HG03469 (cell line): ENCODE results near the gene P2RY8.
"Not testable (repeated sequence)": the region's sequence is repeated elsewhere in the genome, so short reads cannot be mapped to it uniquely, and the experiment has no call there.

Source experiments
- ATAC-seq: cut with Tn5 transposase; IDR thresholded peaks from one replicate; pipeline ENCODE4 v1.9.1; 2021; ENCODE audit warnings: mild to moderate bottlenecking, moderate library complexity, moderate number of reproducible peaks; ENCODE audit not compliant: unreplicated experiment

The P2RY8 gene

DNA sequence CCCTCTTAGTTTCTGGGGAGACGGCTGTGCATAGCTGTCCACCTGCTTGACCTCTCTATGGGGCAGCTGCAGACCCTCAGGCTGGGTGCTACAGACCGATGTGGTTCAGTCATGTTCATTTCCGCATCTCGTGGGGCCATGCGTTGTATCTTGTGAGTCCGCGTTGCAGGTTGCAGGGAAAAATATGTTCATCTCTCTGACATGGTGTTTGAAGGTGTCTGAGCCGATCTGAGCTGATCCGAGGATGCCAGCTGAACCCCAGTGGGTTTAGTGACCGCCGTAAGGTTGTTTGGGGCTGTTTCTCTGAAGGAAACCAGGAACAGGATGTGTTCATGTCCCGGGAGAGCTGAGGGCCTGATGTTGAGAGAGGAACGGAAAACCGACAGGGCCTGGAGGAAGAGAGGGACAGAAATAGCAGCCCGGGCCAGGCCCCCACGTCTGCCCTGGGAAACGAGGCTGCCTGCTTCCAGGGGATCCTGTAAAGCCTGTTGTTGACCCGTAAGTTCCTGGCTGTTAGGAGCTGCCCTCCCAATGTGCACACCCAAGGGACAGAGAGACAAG, 9.8 kb upstream of the P2RY8 start:
- ATAC-seq: no peak

- ATAC-seq: no peak
These were observed 8.9 kb upstream of the P2RY8 start for GRCh38 chrX:1545776-1546408.

GRCh38 chrX:1542994-1543725, 6.2 kb upstream of the P2RY8 start:
- no peak for ATAC-seq

DNA sequence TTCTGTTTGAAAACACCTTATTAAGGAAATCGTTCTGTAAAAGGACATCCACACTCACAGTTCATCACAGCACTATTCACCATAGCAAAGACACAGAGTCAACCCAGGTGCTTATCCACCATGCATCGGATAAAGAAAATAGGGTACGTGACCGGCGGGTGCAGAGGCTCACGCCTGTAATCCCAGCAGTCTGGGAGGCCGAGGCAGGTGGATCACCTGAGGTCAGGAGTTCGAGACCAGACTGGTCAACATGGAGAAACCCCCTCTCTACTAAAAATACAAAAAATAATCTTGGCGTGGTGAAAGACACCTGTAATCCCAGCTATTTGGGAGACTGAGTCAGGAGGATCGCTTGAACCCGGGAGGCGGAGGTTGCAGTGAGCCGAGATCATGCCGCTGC, 2.2 kb upstream of the P2RY8 start:
- ATAC-seq: not testable (repeated sequence)

DNA sequence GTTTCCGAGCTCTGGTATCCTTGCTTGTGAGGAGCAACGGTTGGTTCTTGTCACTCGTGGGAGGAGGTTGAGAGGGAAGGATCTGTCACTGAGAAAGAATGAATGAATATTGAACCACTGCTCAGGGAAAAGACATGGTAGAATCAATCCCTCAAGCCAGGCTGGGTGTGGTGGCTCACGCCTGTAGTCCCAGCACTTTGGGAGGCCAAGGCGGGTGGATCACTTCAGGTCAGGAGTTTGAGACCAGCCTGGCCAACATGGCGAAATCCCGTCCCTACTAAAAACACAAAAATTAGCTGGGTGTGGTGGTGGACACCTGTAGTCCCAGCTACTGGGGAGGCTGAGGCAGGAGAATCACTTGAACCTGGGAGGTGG, 718 bp upstream of the P2RY8 start:
- not testable (repeated sequence) for ATAC-seq

DNA sequence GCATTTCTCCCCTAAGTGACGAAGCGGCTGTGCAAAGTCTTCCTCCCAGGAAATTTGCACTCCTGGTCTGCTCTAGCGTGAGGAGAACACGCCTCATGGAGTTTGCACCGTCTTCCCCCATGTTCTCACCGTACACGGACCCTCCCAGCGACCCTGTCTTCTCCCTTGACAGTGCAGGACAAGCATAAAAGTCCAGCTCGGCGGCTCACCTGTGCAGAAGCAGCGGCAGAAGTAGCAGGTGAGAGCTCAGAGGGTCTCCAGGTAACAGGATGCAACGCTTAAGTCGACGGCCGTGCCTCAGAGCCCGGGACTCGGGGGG, 314 bp downstream of the P2RY8 start:
- no peak for ATAC-seq

DNA sequence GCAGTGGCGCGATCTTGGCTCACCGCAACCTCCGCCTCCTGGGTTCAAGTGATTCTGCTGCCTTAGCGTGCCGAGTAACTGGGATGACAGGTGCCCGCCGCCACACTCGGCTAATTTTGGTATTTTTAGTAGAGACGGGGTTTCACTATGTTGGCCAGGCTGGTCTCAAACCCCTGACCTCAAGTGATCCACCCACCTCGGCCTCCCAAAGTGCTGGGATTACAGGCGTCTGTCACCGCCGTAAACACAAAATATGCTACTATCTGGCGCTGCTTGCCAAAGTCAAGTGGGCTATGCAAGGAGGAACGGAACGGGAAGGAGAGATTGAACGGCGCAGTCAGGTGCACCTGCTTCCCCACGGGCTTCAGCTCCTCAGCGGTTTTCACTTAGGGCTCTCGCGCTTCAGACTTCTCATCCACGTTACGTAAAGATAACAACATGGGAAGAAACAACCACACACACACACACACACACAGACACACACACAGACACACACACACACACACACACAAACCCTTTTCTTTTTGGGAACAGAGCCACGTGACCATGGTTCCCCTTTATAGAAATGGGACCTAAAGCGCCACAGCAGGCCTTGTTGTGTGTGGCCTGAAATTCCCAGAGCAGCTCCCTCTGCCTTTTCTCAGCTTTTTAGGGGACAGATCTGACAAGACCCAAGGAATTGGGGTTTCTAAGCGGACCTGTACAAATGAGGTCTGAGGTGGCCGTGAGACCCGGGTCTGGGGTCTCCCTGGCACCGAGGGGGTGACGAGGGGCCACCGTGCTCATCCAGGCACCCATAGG, 1.5 kb downstream of the P2RY8 start:
- ATAC-seq: no peak

DNA sequence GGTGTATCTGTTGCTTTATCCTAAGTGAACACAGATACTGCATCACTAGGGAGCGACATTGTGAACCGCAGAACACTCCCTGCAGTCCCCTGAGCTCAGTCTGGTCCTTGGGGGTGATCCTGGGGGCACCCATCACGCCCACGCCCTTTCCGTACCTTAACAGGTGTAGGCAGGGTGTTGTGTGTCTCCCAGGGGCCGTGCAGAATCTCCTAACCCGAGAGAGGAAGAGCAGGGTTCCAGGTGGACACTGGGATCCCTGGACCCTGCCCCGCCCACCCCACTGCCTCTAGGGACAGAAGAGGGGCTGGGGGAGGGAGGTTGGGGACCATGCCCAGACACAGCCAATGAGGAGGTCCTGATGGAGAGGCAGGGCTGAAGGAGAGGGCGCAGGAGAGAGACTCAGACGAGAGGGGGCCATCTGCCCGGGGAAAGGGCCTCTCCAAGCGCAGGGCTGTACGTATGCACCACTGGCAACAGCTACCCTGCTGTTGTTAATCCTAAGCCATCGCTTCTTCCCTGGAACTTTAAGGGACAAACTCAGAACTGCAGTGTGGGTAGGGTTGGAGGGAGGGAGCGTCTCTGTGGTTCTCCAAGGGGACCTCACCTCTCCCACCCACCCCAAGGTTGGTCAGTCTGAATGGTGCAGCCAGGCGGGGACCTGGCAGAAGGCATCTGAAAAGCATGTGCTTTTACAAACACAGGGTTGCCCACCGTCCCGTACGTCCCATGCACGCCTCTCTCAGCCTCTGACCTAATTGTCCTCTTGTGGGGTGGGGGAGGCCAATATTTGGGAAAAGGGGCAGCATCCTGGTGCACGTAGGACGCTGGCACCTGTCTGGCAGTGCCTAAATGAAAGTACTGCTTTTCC, 2.5 kb downstream of the P2RY8 start:
- no peak for ATAC-seq

- no peak for ATAC-seq
These were observed 3.9 kb downstream of the P2RY8 start for GRCh38 chrX:1533058-1533457.

GRCh38 chrX:1531096-1531890, 5.7 kb downstream of the P2RY8 start:
- ATAC-seq: no peak

DNA sequence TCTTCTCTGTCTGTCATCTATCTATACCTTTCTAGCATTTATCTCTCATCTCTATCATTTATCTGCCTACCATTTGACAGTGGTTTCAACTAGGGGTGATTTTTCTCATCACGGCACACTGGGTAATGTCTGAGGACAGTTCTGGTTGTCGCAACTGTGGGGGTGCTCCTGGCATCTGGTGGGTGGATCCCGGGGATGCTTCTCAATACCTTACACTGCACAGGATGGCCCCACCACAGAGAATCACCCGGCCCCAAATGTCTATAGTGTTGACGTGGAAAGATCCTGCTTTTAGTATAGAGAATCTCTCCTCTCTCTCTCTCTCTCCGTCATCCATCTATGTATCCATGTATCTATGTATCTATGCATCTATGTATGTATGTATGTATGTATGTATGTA, 7.2 kb downstream of the P2RY8 start:
- no peak for ATAC-seq

GRCh38 chrX:1529328-1529727, 7.7 kb downstream of the P2RY8 start:
- ATAC-seq: no peak

- ATAC-seq: no peak
These were observed 8.1 kb downstream of the P2RY8 start for GRCh38 chrX:1528884-1529203.

GRCh38 chrX:1528186-1528883, 8.7 kb downstream of the P2RY8 start:
- no peak for ATAC-seq

GRCh38 chrX:1527457-1527856, 9.5 kb downstream of the P2RY8 start:
- no peak for ATAC-seq

- ATAC-seq: no peak
These were observed 10.4 kb downstream of the P2RY8 start for GRCh38 chrX:1526565-1526964.

DNA sequence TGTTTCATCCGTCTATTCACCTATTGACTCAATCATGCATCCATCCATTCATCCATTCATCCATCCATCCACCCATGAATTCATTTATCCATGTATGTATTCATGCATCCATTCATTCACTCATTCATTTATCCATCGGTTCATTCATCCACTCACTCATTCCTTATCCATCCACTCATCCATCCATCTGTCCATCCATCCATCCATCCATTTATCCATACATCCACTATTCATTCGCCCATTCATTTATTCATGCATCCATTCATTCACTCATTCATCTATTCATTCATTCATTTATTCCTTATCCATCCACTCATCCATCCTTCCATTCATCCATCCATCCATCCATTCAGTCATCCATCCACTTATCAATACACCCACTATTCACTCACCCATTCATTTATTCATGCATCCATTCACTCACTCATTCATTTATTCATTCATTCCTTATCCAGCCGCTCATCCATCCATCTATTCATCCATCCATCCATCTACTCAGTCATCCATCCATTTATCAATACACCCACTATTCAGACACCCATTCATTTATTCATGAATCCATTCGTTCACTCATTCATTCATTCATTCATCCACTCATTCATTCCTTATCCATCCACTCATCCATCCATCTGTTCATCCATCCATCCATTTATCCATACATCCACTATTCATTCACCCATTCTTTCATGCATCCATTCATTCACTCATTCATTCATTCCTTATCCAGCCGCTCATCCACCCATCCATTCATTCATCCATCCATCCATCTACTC, 11.2 kb downstream of the P2RY8 start:
- ATAC-seq: no peak

DNA sequence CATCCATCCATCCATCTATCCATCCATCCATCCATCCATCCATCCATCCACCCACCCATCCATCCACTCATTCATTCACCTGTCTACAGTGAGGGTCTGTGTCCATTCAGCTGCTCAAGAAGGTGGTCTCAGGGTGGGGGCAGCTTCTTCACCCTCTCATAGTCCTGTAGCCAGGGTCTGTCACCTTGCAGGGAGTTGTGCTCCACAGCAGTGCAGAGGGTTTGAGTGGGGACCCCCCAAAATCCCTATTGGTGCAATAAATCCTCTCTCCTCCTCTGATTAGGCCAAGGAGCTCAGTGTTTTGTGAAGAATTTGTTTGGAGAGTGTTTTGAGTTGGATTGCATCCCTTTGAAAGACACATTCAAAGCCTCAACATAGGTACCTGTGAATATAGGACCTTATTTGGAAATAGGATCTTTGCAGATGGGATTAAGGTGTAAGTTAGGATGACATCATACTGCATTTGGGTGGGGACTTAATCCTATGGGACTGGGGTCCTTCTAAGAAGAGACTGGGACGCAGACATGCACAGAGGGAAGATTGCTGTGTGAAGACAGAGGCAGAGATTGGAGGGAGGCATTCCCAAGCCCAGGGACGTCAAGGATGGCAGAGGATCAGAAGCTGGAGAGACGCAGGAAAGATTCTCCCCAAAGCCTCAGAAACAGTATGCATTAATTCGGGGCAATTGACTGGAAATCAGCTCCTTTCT, 12.0 kb downstream of the P2RY8 start:
- no peak for ATAC-seq
